Measurements from ENCODE around the gene KSR1.
"Not testable (repeated sequence)": the region's sequence is repeated elsewhere in the genome, so short reads cannot be mapped to it uniquely, and the experiment has no call there.

Gene KSR1

DNA sequence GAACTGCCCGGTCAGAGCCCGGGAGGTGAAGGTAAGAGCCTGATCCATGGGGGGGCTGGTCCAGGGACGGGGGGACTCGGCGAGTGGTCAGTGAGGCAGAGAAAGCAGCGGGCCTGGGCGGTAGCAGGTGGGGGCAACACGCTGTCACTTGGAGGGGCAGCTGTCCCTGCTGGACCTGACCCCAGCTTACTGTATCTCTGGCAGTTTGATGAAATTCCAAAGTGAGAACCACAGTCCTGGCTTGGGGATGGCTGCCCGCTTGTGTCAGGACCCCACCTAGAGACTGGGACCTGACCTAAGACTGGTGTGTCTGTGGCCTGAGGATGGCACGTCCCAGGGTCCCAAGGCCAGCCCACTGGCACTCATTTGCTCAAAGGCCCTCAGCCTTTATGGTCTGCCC, 35.1 kb upstream of the KSR1 start:
- no peak for DNase-seq (ENCODE audit: low read depth)
- TF ChIP-seq, protein P1, sequence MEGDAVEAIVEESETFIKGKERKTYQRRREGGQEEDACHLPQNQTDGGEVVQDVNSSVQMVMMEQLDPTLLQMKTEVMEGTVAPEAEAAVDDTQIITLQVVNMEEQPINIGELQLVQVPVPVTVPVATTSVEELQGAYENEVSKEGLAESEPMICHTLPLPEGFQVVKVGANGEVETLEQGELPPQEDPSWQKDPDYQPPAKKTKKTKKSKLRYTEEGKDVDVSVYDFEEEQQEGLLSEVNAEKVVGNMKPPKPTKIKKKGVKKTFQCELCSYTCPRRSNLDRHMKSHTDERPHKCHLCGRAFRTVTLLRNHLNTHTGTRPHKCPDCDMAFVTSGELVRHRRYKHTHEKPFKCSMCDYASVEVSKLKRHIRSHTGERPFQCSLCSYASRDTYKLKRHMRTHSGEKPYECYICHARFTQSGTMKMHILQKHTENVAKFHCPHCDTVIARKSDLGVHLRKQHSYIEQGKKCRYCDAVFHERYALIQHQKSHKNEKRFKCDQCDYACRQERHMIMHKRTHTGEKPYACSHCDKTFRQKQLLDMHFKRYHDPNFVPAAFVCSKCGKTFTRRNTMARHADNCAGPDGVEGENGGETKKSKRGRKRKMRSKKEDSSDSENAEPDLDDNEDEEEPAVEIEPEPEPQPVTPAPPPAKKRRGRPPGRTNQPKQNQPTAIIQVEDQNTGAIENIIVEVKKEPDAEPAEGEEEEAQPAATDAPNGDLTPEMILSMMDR (IDR thresholded peaks at IDR 0.05; ENCODE audit: control insufficient read depth, extremely low read depth, insufficient read depth) = no peak

DNA sequence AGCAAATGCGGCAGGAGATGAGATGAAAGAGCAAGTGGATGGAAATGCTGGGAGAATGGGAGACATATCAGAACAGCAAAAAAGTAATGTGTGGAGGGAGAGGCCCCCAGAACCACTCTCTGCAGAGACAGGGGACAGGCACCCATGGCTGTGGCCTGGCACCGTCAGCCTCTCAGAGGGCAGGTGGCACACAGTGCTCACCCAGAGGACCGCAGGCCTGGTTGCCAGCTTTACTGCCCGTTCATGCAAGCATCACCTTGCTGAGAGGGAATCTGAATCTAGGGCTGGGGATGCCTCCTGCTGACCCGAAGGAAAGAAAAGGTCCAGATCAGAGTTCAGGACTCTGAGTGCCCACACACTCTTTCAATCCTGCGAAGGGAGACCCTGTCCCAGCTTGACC, 34.6 kb upstream of the KSR1 start:
- DNase-seq (ENCODE audit: low read depth); H3K4me3 ChIP-seq (ENCODE audit: low read depth, low read length): not testable (repeated sequence)

More for the DNA sequence above, 35.1 kb upstream of the KSR1 start:
- H3K4me3 ChIP-seq (ENCODE audit: low read depth, low read length) = no peak overlapping the region

DNA sequence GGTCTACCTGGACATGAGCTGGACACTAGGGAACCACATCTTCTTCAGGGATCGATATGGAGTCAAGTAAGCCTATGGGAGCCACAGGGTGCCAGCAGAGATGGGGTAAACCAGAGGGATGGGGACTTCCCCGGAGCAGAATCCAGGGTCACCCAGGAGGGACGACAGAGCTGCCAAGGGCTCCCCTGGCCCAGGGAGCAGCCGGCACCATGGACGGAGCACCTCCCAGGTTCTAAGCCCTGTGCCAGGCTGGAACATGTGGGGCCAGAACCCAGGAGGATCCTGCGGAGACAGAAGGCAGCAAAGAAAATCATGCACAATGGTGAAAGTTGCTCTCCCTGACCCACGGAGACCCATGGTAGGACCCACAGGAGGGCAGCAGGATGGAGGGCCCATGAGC, 33.6 kb upstream of the KSR1 start:
- no peak for DNase-seq (ENCODE audit: low read depth)
- TF ChIP-seq, protein P1 (IDR thresholded peaks at IDR 0.05; ENCODE audit: control insufficient read depth, extremely low read depth, insufficient read depth) = no peak
- no peak overlapping the region for H3K4me3 ChIP-seq (ENCODE audit: low read depth, low read length)

DNA sequence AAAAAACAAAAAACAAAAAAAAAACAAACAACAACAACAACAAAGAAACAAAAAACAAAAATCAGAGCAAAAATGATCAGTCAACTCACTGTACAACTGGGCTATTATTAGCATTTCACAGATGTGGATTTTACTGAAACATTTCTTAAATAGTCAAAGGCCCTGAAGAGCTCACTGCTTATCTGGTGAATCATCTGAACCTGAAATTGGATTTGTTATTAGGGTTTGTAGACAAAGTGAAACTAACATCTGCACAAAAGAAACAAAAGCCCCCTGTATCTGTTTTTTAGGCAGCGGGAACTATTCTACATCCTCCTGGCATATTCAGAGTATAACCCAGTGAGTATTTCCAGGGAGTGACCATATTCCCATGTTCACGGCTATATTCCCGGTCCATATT, 32.6 kb upstream of the KSR1 start:
- H3K4me3 ChIP-seq (ENCODE audit: low read depth, low read length) = no peak overlapping the region
- no peak for DNase-seq (ENCODE audit: low read depth)
- TF ChIP-seq, protein P1 (IDR thresholded peaks at IDR 0.05; ENCODE audit: control insufficient read depth, extremely low read depth, insufficient read depth) = no peak

DNA sequence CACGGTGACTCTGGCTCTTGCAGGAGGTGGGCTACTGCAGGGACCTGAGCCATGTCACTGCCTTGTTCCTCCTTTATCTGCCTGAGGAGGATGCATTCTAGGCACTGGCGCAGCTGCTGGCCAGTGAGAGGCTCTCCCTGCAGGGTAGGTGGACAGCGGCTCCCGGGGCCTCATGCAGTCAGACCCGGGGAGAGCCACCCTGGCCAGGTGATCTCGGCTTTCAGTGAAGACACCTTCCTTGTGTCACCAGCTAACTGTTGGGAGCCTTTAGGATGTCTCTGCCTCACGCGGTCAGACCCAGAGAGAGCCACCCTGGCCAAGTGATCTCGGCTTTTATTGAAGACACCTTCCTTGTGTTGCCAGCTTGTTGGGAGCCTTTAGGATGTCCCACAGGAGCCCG, 31.7 kb upstream of the KSR1 start:
- DNase-seq (ENCODE audit: low read depth) = no peak
- H3K4me3 ChIP-seq (ENCODE audit: low read depth, low read length) = no peak overlapping the region
- TF ChIP-seq, protein P1 (IDR thresholded peaks at IDR 0.05; ENCODE audit: control insufficient read depth, extremely low read depth, insufficient read depth) = no peak

DNA sequence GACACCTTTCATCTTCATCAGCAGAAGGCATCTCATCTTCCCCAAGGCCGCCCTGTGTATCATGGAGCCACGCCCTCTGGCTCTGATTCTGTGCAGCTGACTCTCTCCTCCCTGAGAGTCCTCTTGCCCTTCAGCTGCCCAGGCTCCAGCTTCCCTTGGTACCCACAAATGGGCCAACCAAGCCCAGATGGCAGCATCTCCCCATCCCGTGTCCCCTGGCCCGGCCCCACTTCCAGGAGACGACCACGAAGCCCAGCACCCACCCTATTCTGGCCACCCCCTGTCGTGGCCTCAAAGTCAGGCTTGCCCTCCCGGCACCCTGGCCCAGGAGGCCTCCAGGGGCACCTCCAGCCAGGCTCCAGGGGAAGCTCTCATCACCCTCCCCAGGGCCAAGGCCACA, 31.3 kb upstream of the KSR1 start:
- DNase-seq (ENCODE audit: low read depth) = no peak
- TF ChIP-seq, protein P1 (IDR thresholded peaks at IDR 0.05; ENCODE audit: control insufficient read depth, extremely low read depth, insufficient read depth) = no peak
- H3K4me3 ChIP-seq (ENCODE audit: low read depth, low read length) = no peak overlapping the region

DNA sequence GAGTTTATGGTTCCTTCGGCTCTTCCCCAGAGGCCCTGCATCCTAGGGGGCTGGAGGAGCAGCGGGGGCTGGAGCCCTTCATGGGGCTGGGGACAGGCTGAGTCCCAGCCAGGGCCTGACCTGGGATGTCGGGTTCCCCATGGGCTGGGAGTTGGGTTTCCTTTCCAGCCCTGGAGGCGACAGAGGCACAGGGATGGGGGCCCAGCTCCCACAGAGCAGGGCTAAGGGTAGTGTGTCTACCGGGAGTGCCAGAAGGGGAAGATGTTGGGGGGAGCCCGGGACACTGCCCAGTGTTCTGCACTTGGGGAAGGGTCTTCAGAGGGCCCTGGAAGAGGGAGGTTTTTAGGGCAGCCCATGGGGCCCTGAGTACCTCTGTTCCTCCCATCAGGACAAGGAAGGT, 30.7 kb upstream of the KSR1 start:
- not testable (repeated sequence) for H3K4me3 ChIP-seq (ENCODE audit: low read depth, low read length); DNase-seq (ENCODE audit: low read depth)

DNA sequence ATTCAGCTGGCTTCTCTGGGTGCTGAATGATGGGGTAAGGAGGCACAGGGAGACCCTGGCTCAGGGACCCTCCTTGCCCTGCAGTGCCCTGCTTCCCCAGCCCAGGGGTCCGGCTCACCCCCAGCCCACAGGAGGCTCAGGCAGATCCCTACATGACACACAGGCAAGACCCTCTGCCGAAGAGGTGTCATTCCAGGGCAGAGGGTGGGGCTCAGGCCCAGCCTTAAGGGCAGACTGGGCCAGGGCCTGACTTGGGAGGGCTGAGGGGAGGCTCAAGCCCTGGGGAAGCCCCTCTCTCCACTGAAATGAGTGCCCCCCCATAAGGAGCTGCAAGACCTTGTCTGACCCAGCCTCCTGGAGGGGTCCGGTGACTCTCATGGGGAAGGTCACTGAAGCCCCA, 30.3 kb upstream of the KSR1 start:
- H3K4me3 ChIP-seq (ENCODE audit: low read depth, low read length) = no peak overlapping the region
- DNase-seq (ENCODE audit: low read depth) = no peak
- TF ChIP-seq, protein P1 (IDR thresholded peaks at IDR 0.05; ENCODE audit: control insufficient read depth, extremely low read depth, insufficient read depth) = no peak

DNA sequence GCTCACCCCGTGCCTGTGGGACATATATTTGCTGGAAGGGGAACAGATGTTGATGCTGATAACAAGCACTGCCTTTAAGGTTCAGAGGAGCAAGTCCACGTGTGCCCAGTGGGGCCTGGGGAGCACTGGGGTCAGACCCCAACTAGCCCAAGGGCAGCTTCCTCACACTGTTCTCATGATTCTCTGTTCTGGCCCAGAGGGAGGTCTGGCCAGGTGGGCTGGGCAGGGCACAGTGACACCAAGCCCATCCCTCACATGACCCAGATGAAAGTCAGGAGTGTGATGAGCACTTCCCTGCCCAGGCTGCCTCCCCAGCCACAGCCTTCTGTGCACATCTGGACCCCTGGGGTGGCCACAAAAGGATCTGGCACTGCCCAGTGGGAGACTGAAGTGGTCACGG, 29.8 kb upstream of the KSR1 start:
- not testable (repeated sequence) for H3K4me3 ChIP-seq (ENCODE audit: low read depth, low read length); DNase-seq (ENCODE audit: low read depth)

DNA sequence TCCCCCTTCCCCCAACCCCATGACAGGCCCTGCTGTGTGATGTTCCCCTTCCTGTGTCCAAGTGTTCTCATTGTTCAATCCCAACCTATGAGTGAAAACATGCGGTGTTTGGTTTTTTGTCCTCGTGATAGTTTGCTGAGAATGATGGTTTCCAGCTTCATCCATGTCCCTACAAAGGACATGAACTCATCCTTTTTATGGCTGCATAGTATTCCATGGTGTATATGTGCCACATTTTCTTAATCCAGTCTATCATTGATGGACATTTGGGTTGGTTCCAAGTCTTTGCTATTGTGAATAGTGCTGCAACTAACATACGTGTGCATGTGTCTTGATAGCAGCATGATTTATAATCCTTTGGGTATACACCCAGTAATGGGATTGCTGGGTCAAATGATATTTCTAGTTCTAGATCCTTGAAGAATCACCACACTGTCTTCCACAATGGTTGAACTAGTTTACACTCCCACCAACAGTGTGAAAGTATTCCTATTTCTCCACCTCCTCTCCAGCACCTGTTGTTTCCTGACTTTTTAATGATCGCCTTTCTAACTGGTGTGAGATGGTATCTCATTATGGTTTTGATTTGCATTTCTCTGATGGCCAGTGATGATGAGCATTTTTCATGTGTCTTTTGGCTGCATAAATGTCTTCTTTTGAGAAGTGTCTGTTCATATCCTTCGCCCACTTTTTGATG, 28.9 kb upstream of the KSR1 start:
- DNase-seq (ENCODE audit: low read depth); H3K4me3 ChIP-seq (ENCODE audit: low read depth, low read length): not testable (repeated sequence)
